GM12878 (cell line): ENCODE data around the gene REM2. TPM values are rescaled to one million over a fixed set of nuclear protein-coding genes. Genes with fewer than 3 reads are reported as not detected.

Experiments
- ATAC-seq: fragments of 200-7000 bp; cut with Tn5 transposase; 3 replicates; pipeline ENCODE4 v1.9.1; 2020; ENCODE audit warnings: mild to moderate bottlenecking, moderate library complexity
- BruUV-seq: library from RNA; stranded (reverse); fragments of 400-500 nt; replicated peaks from 2 replicates; lab custom pipeline; 2021; lab: Mats Ljungman, UMichigan
- CTCF ChIA-PET: fragments of 300-600 bp; sonication (Branson Sonifier 250); formaldehyde crosslinking; extraction: SDS; loops from one replicate; lab custom pipeline; 2021; ENCODE audit warnings: inconsistent platforms; lab: Yijun Ruan, JAX
- POLR2A ChIA-PET: fragments of 350-600 bp; formaldehyde crosslinking; extraction: SDS; loops from one replicate; lab custom pipeline; 2021; ENCODE audit warnings: inconsistent platforms; lab: Charles Lee
- RAD21 ChIA-PET: fragments of 300-600 bp; sonication (Branson Sonifier 250); formaldehyde crosslinking; loops from one replicate; lab custom pipeline; 2023; ENCODE audit warnings: antibody characterized with exemption; ENCODE audit not compliant: unreplicated experiment; lab: Charles Lee
- SMC1A ChIA-PET: fragments of 300-600 bp; sonication (Branson Sonifier 250); formaldehyde crosslinking; loops from one replicate; lab custom pipeline; 2023; ENCODE audit not compliant: unreplicated experiment, uncharacterized antibody; lab: Charles Lee
- DNase-seq: peaks from one replicate; pipeline ENCODE4 v3.0.0-alpha.2; 2011; ENCODE audit warnings: low read depth, low spot score
- FAIRE-seq: peaks from 3 replicates; lab custom pipeline; 2011; peaks lifted over from hg19 to GRCh38; lab: Jason Lieb, UNC
- H2AFZ ChIP-seq: 2 replicates; pipeline ENCODE4 v1.6.0; 2011; ENCODE audit warnings: low read depth, low read length, control low read depth; ENCODE audit not compliant: control insufficient read depth
- H3K27ac ChIP-seq: 2 replicates; pipeline ENCODE4 v1.5.1; 2011; ENCODE audit warnings: control low read depth; ENCODE audit not compliant: control insufficient read depth, insufficient read depth
- H3K27me3 ChIP-seq, 2 experiments: replicated peaks in 1 of 2; 2 replicates each; pipeline versions ENCODE4 v1.6.0 to v1.6.1; 2011; ENCODE audit warnings: low read length in 1 of 2; ENCODE audit not compliant: control insufficient read depth in 2 of 2, insufficient read depth in 2 of 2
- H3K36me3 ChIP-seq, 2 experiments: 2 replicates each; pipeline ENCODE4 v1.5.1; 2011; ENCODE audit warnings: low read length in 1 of 2; ENCODE audit not compliant: control insufficient read depth in 2 of 2, insufficient read depth in 2 of 2
- H3K4me1 ChIP-seq: 2 replicates; pipeline ENCODE4 v1.6.1; 2011; ENCODE audit warnings: mild to moderate bottlenecking, low read length, moderate library complexity, mixed read lengths; ENCODE audit not compliant: control insufficient read depth, insufficient read depth
- H3K4me2 ChIP-seq: 2 replicates; pipeline ENCODE4 v1.6.0; 2011; ENCODE audit warnings: control low read depth; ENCODE audit not compliant: control insufficient read depth, insufficient read depth
- H3K4me3 ChIP-seq: fragments of 200-600 bp; sonication (generic); 2 replicates; pipeline ENCODE4 v1.5.1; 2016
- H3K79me2 ChIP-seq: 2 replicates; pipeline ENCODE4 v1.6.0; 2011; ENCODE audit warnings: low read length; ENCODE audit not compliant: control insufficient read depth, insufficient read depth
- H3K9ac ChIP-seq: 2 replicates; pipeline ENCODE4 v1.8.0; 2011; ENCODE audit warnings: low read length, control low read depth, mixed read lengths; ENCODE audit not compliant: control insufficient read depth, insufficient read depth
- H3K9me3 ChIP-seq: replicated peaks from 3 replicates; pipeline ENCODE4 v1.5.1; 2011; ENCODE audit warnings: mild to moderate bottlenecking, low read length; ENCODE audit not compliant: control insufficient read depth, insufficient read depth
- H4K20me1 ChIP-seq: 2 replicates; pipeline ENCODE4 v1.6.0; 2011; ENCODE audit not compliant: control insufficient read depth, insufficient read depth
- BCL11A ChIP-seq: IDR thresholded peaks from 2 replicates; pipeline ENCODE4 v1.6.1; 2011; ENCODE audit warnings: low read depth, low read length
- CREB1 ChIP-seq: IDR thresholded peaks from 2 replicates; pipeline ENCODE4 v1.6.1; 2012; ENCODE audit warnings: low read depth, mild to moderate bottlenecking, inconsistent platforms
- JUNB ChIP-seq: IDR thresholded peaks from 2 replicates; pipeline ENCODE4 v1.6.1; 2016; ENCODE audit warnings: antibody characterized with exemption, mild to moderate bottlenecking
- LARP7 ChIP-seq: fragments of 450-650 bp; IDR thresholded peaks from 2 replicates; pipeline ENCODE4 v1.6.1; 2017; ENCODE audit warnings: mild to moderate bottlenecking
- MXI1 ChIP-seq: fragments of 150-350 bp; IDR thresholded peaks from 2 replicates; pipeline ENCODE4 v1.6.1; 2011; ENCODE audit warnings: low read depth, mild to moderate bottlenecking, inconsistent platforms, low read length, improper control_type of control experiment
- NFYB ChIP-seq: IDR thresholded peaks from 2 replicates; pipeline ENCODE4 v1.6.1; 2011; ENCODE audit warnings: low read depth, mild to moderate bottlenecking, low read length, improper control_type of control experiment, moderate library complexity; ENCODE audit not compliant: insufficient read depth
- RAD21 ChIP-seq: IDR thresholded peaks from 2 replicates; pipeline ENCODE4 v1.6.1; 2011; ENCODE audit warnings: mild to moderate bottlenecking, low read depth, low read length, moderate library complexity; ENCODE audit not compliant: insufficient read depth
- SRF ChIP-seq, 2 experiments: IDR thresholded peaks; 2 replicates each; pipeline ENCODE4 v1.6.1; 2011; ENCODE audit warnings: low read depth in 2 of 2, low read length in 2 of 2, mild to moderate bottlenecking in 1 of 2, moderate library complexity in 1 of 2
- WRNIP1 ChIP-seq: IDR thresholded peaks from 2 replicates; pipeline ENCODE4 v1.6.1; 2011; ENCODE audit warnings: low read depth, low read length, improper control_type of control experiment, borderline replicate concordance
- ZNF217 ChIP-seq: fragments of 450-650 bp; IDR thresholded peaks from 2 replicates; pipeline ENCODE4 v1.6.1; 2017; ENCODE audit warnings: antibody characterized with exemption, mild to moderate bottlenecking
- ZNF384 ChIP-seq: IDR thresholded peaks from 2 replicates; pipeline ENCODE4 v1.6.1; 2012; ENCODE audit warnings: low read depth, mild to moderate bottlenecking, low read length, improper control_type of control experiment, borderline replicate concordance
- ZNF622 ChIP-seq: fragments of 450-650 bp; IDR thresholded peaks from 2 replicates; pipeline ENCODE4 v1.6.1; 2017; ENCODE audit warnings: mild to moderate bottlenecking, inconsistent platforms
- ZSCAN29 ChIP-seq: fragments of 450-650 bp; IDR thresholded peaks from 2 replicates; pipeline ENCODE4 v1.6.1; 2017; ENCODE audit warnings: mild to moderate bottlenecking, moderate library complexity
- WGBS: methylation state at CpG from one replicate; pipeline ENCODE4 v1.1.6; 2016; ENCODE audit warnings: low lambda C conversion rate; ENCODE audit not compliant: insufficient replicate concordance, insufficient coverage; ENCODE audit errors: missing lambda C conversion rate; 5-methylcytosine and 5-hydroxymethylcytosine counted together
- in situ Hi-C: fragments of 300-500 bp; cut with MboI; formaldehyde crosslinking; loops from 9 replicates; pipeline ENCODE4 v1.14.3; 2018; ENCODE audit warnings: mixed read lengths
- intact Hi-C: fragments of 100-400 bp; cut with micrococcal nuclease; formaldehyde crosslinking; loops from one replicate; pipeline ENCODE4 v1.14.2; 2022; ENCODE audit not compliant: unreplicated experiment
- polyA plus RNA-seq, 11 experiments: library from polyadenylated mRNA; depleted of rRNA in 4 of 11; unstranded in 6 of 11; stranded (reverse) in 5 of 11; fragments of >200 nt; fragmentation: Nextera tagmentation in 4 of 11; fragmentation: Illumina TruSeq in 1 of 11; extraction: Ambion mirVana in 4 of 11; extraction: Trizol in 1 of 11; gene quantifications; 1 replicate in 1 of 11; 2 replicates in 10 of 11; pipeline versions ENCODE4 v1.2.1 to v1.2.3, GENCODE V29; 2011 to 2016; ENCODE audit warnings: inconsistent platforms in 2 of 11, missing spikeins in 2 of 11, low read depth in 1 of 11
- total RNA-seq, 4 experiments: library from RNA; depleted of rRNA in 3 of 4; stranded (reverse); fragments of >200 nt in 3 of 4; fragmentation: Illumina TruSeq in 1 of 4; extraction: Trizol in 1 of 4; gene quantifications; 2 replicates each; pipeline versions ENCODE4 v1.2.1 to v1.2.3, GENCODE V29; 2013 to 2021
- TF ChIP-seq, protein P1 (sequence below): fragments of 450-650 bp; formaldehyde crosslinking; IDR thresholded peaks from 2 replicates; pipeline ENCODE4 v1.5.0; 2022; ENCODE audit warnings: mild to moderate bottlenecking, missing genetic modification characterization
- TF ChIP-seq, protein P2 (sequence below): fragments of 450-650 bp; IDR thresholded peaks from 2 replicates; pipeline ENCODE4 v1.6.1; 2016; ENCODE audit warnings: mild to moderate bottlenecking
- TF ChIP-seq, protein P3 (sequence below): IDR thresholded peaks from 2 replicates; pipeline ENCODE4 v1.6.1; 2012; ENCODE audit warnings: low read depth, low read length, improper control_type of control experiment

The REM2 gene
- total and polyA plus RNA-seq, 10 of the 15 experiments (the other 5 are each of a cell fraction or from before 2014, with no cell fraction given) = 0.27 to 1.5 (median 0.83) TPM

DNA sequence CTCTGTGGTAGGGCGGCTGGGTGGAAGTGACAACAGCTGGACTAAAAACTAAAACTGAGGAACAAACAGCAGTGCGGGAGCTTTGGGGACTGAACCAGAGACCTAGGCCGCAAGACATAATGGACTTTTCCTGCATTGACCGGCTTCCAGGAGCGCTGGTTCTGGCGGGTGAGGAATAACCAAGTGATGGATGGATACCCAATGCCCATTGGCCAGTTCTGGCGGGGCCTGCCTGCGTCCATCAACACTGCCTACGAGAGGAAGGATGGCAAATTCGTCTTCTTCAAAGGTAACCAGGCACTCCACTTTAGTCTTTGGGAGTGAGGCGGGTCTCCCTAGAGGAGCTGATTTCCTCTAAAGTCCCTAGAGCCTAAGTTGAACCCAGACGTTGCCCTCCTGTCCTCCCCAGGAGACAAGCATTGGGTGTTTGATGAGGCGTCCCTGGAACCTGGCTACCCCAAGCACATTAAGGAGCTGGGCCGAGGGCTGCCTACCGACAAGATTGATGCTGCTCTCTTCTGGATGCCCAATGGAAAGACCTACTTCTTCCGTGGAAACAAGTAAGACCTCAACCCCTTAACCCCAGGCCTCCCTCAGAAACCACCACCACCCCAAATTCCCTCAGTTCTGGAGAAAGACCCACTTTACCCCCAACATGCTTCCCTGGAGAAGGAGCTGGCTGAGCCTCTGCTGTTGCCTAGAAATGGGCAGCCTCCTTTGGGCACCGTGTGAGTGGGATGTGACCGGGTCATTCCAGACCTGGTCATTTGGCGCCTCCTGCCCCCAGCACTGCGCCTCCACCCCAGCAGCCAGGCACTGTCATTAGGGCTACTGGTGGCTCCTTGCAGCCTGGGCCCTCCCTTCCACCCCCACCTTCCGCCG lies 38.6 kb upstream of the REM2 start:
- in situ Hi-C loops = loop anchor here (5.0 to 10.0 kb wide), 2 partner anchors 67 to 530 kb away; no protein-coding TSS in a partner anchor
- no peak overlapping the region for H2AFZ ChIP-seq
- no peaks in the 10 kb centered on the region for H3K9me3 ChIP-seq
- WGBS = 78% methylated on average over 22 of the region's 22 CpGs
- no peak overlapping the region for H3K4me2 ChIP-seq
- TF ChIP-seq BCL11A = no peak
- TF ChIP-seq MXI1 = no peak
- TF ChIP-seq ZSCAN29 = no peak
- no peak for TF ChIP-seq CREB1
- no peak for TF ChIP-seq RAD21
- no peak for TF ChIP-seq WRNIP1
- TF ChIP-seq, protein P1, sequence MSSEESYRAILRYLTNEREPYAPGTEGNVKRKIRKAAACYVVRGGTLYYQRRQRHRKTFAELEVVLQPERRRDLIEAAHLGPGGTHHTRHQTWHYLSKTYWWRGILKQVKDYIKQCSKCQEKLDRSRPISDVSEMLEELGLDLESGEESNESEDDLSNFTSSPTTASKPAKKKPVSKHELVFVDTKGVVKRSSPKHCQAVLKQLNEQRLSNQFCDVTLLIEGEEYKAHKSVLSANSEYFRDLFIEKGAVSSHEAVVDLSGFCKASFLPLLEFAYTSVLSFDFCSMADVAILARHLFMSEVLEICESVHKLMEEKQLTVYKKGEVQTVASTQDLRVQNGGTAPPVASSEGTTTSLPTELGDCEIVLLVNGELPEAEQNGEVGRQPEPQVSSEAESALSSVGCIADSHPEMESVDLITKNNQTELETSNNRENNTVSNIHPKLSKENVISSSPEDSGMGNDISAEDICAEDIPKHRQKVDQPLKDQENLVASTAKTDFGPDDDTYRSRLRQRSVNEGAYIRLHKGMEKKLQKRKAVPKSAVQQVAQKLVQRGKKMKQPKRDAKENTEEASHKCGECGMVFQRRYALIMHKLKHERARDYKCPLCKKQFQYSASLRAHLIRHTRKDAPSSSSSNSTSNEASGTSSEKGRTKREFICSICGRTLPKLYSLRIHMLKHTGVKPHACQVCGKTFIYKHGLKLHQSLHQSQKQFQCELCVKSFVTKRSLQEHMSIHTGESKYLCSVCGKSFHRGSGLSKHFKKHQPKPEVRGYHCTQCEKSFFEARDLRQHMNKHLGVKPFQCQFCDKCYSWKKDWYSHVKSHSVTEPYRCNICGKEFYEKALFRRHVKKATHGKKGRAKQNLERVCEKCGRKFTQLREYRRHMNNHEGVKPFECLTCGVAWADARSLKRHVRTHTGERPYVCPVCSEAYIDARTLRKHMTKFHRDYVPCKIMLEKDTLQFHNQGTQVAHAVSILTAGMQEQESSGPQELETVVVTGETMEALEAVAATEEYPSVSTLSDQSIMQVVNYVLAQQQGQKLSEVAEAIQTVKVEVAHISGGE (CRISPR knock-in tag) = no peak
- TF ChIP-seq, protein P2, sequence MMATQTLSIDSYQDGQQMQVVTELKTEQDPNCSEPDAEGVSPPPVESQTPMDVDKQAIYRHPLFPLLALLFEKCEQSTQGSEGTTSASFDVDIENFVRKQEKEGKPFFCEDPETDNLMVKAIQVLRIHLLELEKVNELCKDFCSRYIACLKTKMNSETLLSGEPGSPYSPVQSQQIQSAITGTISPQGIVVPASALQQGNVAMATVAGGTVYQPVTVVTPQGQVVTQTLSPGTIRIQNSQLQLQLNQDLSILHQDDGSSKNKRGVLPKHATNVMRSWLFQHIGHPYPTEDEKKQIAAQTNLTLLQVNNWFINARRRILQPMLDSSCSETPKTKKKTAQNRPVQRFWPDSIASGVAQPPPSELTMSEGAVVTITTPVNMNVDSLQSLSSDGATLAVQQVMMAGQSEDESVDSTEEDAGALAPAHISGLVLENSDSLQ = no peak
- TF ChIP-seq ZNF217 = no peak
- no peak for TF ChIP-seq ZNF384
- TF ChIP-seq LARP7 = no peak
- TF ChIP-seq ZNF622 = no peak
- no peak for TF ChIP-seq JUNB
- TF ChIP-seq SRF (IDR thresholded peaks at IDR 0.05; ENCODE audit: low read depth in 2 of 2, low read length in 2 of 2) = no peak
- TF ChIP-seq, protein P3, sequence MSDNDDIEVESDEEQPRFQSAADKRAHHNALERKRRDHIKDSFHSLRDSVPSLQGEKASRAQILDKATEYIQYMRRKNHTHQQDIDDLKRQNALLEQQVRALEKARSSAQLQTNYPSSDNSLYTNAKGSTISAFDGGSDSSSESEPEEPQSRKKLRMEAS = no peak
- TF ChIP-seq NFYB = no peak
- TF ChIP-seq, all 136 proteins: peak for 0
- H3K27ac ChIP-seq = no peak overlapping the region
- ATAC-seq (no peak; the same call in 2 of the 3 replicates), DNase-seq (no peak), FAIRE-seq (no peak)
- no peaks in the 10 kb centered on the region for H3K36me3 ChIP-seq
- intact Hi-C loops = no loop called here
- H3K27me3 ChIP-seq = no peaks in the 10 kb centered on the region
- BruUV-seq = no TSS peak
- no peaks in the 10 kb centered on the region for H4K20me1 ChIP-seq
- RAD21 ChIA-PET = interaction anchor here (1.0 to 1.2 kb wide), 3 partner anchors 65 to 273 kb away, joined by 3 read pairs; no protein-coding TSS in a partner anchor
- H3K4me1 ChIP-seq = peaks cover 6% of the 10 kb centered on the region; the same call in 1 of the 2 replicates
- CTCF ChIA-PET = interaction anchor here (0.6 to 1.6 kb wide), 2 partner anchors 19 to 274 kb away, joined by 3 to 8 read pairs; no protein-coding TSS in a partner anchor
- POLR2A ChIA-PET = interaction anchor here (0.5 kb wide), 1 partner anchor 20 kb away, joined by 3 read pairs; no protein-coding TSS in a partner anchor
- H3K4me3 ChIP-seq = no peak overlapping the region
- SMC1A ChIA-PET = interaction anchor here (0.6 to 1.0 kb wide), 3 partner anchors 10 to 54 kb away, joined by 3 read pairs; partner anchors contain the start of gene SLC7A7
- H3K79me2 ChIP-seq = no peaks in the 10 kb centered on the region
- H3K9ac ChIP-seq = no peak overlapping the region
